ENCODE measurements around the gene WFDC6.
A peak's percentile ranks its signal among the peaks of the same experiment; 100 is the strongest.

Gene WFDC6

DNA sequence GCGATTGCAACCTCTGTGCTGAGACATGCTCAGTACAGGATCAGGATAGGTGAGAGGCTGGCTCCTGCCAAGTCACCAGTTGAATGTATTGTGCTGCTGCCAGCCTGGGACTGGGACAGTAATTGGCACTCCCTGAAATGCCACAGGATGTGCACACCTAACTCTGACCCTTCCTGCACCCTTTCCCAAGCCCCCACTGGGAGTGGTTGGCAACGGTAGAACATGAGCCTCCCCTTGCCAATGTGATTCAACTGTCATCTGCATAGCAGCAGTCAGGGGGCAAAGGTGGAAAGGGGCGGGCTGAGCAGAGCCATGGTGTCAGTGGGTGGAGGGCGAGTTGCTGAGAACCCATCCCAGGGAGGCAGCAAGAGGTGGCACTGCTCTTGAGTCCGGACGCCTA is 39.3 kb downstream of the WFDC6 start:
- CTCF ChIA-PET = interaction anchor here (1.2 kb wide), 1 partner anchor 10 kb away, joined by 3 read pairs; no protein-coding TSS in a partner anchor
- DNase-seq (ENCODE audit: low spot score) = no peak
- TF ChIP-seq, protein P1, sequence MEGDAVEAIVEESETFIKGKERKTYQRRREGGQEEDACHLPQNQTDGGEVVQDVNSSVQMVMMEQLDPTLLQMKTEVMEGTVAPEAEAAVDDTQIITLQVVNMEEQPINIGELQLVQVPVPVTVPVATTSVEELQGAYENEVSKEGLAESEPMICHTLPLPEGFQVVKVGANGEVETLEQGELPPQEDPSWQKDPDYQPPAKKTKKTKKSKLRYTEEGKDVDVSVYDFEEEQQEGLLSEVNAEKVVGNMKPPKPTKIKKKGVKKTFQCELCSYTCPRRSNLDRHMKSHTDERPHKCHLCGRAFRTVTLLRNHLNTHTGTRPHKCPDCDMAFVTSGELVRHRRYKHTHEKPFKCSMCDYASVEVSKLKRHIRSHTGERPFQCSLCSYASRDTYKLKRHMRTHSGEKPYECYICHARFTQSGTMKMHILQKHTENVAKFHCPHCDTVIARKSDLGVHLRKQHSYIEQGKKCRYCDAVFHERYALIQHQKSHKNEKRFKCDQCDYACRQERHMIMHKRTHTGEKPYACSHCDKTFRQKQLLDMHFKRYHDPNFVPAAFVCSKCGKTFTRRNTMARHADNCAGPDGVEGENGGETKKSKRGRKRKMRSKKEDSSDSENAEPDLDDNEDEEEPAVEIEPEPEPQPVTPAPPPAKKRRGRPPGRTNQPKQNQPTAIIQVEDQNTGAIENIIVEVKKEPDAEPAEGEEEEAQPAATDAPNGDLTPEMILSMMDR (conservative IDR thresholded peaks at IDR 0.05; ENCODE audit: low read depth) = no peak
- POLR2A ChIA-PET (ENCODE audit: low non-redundant PET) = no interaction called here
- H3K27ac ChIP-seq = no peak overlapping the region

GRCh38 chr20:45497971-45498494 is 41.2 kb downstream of the WFDC6 start:
- TF ChIP-seq, protein P1 (conservative IDR thresholded peaks at IDR 0.05; ENCODE audit: low read depth) = no peak
- no peak overlapping the region for H3K27ac ChIP-seq
- DNase-seq (ENCODE audit: low spot score) = no peak
- ChIA-PET CTCF (interaction anchor here (0.6 to 1.0 kb wide), 4 partner anchors 12 to 450 kb away, joined by 3 to 4 read pairs (median 4); no protein-coding TSS in a partner anchor), POLR2A (ENCODE audit: low non-redundant PET) (no interaction called here)

DNA sequence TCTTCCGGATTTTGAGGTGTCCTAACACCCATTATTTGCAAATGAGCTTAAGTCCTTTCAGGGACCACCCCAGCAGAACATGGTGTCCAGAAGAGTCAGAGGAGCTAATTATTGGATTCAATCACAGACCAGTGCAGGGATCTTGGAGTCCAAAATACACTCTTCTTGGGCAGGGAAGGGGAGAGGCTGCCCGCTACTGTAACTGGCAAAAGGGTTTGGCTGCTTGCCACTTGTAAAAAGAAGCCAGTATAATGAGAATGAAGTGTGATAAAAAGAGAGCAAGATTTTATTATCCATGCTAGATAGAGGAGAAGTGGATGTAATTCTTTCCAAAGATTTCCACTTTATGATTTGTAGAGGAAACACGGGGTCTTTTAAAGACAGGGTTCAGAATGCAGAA is 43.1 kb downstream of the WFDC6 start:
- no peak overlapping the region for H3K27ac ChIP-seq
- CTCF ChIA-PET = no interaction called here
- no peak for DNase-seq (ENCODE audit: low spot score)
- POLR2A ChIA-PET (ENCODE audit: low non-redundant PET) = no interaction called here
- TF ChIP-seq, protein P1 (conservative IDR thresholded peaks at IDR 0.05; ENCODE audit: low read depth) = no peak

- TF ChIP-seq, protein P1 (conservative IDR thresholded peaks at IDR 0.05; ENCODE audit: low read depth) = no peak
- ChIA-PET POLR2A (ENCODE audit: low non-redundant PET) (no interaction called here), CTCF (interaction anchor here (0.5 kb wide), 1 partner anchor 133 kb away, joined by 3 read pairs; no protein-coding TSS in a partner anchor)
- H3K27ac ChIP-seq = no peak overlapping the region
- DNase-seq (ENCODE audit: low spot score) = no peak
Measured at GRCh38 chr20:45495501-45495941, 43.8 kb downstream of the WFDC6 start.

DNA sequence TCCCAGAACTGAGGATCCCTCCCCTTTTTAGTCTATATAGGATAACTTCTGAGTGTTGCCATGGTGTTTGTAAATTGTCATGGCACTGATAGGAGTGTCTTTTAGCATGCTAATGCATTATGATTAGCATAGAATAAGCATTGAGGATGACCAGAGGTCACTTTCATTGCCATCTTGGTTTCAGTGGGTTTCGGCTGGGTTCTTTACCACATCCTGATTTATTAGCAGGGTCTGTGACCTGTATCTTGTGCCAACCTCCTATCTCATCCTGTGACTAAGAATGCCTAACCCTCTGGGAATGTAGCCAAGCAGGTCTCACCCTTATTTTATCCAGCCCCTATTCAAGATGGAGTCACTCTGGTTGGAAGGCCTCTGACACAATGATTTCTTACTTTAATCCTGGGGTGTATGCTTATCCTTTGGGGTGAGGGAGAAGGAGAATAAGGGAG is 50.2 kb downstream of the WFDC6 start:
- no peak overlapping the region for H3K27ac ChIP-seq
- ChIA-PET POLR2A (ENCODE audit: low non-redundant PET) (no interaction called here), CTCF (no interaction called here)
- DNase-seq (ENCODE audit: low spot score) = peak; percentile 56
- TF ChIP-seq, protein P1 (conservative IDR thresholded peaks at IDR 0.05; ENCODE audit: low read depth) = no peak

- DNase-seq (ENCODE audit: low spot score) = no peak
- H3K27ac ChIP-seq = no peak overlapping the region
- TF ChIP-seq, protein P1 (conservative IDR thresholded peaks at IDR 0.05; ENCODE audit: low read depth) = no peak
- ChIA-PET CTCF (no interaction called here), POLR2A (ENCODE audit: low non-redundant PET) (no interaction called here)
Measured at GRCh38 chr20:45487231-45487635, 52.0 kb downstream of the WFDC6 start.
